ENCODE data around the gene CDCA8.

CDCA8 gene

GRCh38 chr1:37755951-37756560, 63.7 kb downstream of the CDCA8 start:
- no peak overlapping the region for H3K4me3 ChIP-seq (ENCODE audit: low read length)
- DNase-seq (ENCODE audit: low read depth, low spot score): no peak
